Body of pancreas (tissue), 4 donors: ENCODE data around the gene SMCHD1.

Experiments
- POLR2A ChIP-seq, 3 donors: fragments of 450-650 bp; IDR thresholded peaks; one replicate each; pipeline ENCODE4 v1.6.1; 2016; ENCODE audit warnings: antibody characterized with exemption in 3 of 3, mild to moderate bottlenecking in 2 of 3
- TF ChIP-seq, protein P1 (sequence below), 7 experiments: fragments of 450-650 bp in 4 of 7; fragments of 200-600 bp in 3 of 7; sonication (generic) in 3 of 7; IDR thresholded peaks; one replicate each; pipeline ENCODE4 v1.5.1; 2016 to 2019; ENCODE audit warnings: antibody characterized with exemption in 7 of 7

DNA sequence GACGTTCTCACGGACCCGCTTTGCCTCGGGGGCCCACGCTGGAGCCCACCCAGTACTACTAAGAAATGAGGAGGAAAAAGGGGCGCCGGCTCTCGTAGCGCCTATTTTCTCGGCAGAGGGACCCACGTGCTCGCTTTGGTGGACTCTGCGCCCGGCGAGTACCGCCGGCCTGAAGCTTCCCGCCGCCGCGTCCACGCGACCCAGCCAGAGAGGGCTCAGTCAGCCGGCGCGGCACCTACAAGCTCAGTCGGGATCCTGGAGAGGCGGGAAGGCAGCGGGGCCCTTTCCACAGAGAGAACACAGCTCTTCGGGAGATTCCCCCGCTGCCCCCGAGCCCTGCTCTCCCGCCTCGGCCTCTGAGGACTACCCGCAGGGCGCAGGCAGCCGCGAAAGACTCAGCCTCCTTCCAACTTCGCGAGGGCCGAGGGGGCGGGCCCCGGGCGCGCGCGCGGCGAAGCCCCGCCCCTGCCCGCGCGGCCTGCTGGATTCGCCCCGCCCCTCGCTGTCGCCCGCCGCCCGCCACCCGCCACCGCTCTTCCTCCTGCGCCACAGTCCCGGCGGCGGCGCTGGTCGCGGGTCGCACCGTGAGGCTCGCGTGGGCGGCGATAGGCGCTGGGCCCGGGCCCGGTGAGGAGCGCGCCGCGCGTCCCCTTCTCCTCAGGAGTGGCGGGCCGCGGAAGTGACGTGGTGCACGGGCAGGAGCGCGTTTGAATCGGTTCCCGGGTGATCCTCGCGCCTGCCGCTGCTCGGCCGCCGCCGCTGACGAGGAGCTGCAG lies at the start of gene SMCHD1:
- TF ChIP-seq POLR2A (IDR thresholded peaks at IDR 0.05) = peak; percentile 88 to 94 (median 91)
- TF ChIP-seq, protein P1, sequence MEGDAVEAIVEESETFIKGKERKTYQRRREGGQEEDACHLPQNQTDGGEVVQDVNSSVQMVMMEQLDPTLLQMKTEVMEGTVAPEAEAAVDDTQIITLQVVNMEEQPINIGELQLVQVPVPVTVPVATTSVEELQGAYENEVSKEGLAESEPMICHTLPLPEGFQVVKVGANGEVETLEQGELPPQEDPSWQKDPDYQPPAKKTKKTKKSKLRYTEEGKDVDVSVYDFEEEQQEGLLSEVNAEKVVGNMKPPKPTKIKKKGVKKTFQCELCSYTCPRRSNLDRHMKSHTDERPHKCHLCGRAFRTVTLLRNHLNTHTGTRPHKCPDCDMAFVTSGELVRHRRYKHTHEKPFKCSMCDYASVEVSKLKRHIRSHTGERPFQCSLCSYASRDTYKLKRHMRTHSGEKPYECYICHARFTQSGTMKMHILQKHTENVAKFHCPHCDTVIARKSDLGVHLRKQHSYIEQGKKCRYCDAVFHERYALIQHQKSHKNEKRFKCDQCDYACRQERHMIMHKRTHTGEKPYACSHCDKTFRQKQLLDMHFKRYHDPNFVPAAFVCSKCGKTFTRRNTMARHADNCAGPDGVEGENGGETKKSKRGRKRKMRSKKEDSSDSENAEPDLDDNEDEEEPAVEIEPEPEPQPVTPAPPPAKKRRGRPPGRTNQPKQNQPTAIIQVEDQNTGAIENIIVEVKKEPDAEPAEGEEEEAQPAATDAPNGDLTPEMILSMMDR (IDR thresholded peaks at IDR 0.05) = no peak
